SU-DHL-6 (cell line): Measurements from ENCODE around the gene SHROOM2.

Source experiments
- CTCF ChIP-seq: fragments of 200-600 bp; sonication (generic); IDR thresholded peaks from one replicate; pipeline ENCODE4 v1.5.1; 2017; ENCODE audit warnings: antibody characterized with exemption, mild to moderate bottlenecking, low read length, moderate library complexity; ENCODE audit not compliant: insufficient read depth, poor library complexity, severe bottlenecking
- EZH2phosphoT487 ChIP-seq: fragments of 200-600 bp; sonication (generic), shearing (Covaris generic); conservative IDR thresholded peaks from 2 replicates; pipeline ENCODE4 v1.6.1; 2018; ENCODE audit warnings: mild to moderate bottlenecking, antibody characterized with exemption, low read length, moderate library complexity, mixed read lengths

- no peak for TF ChIP-seq CTCF
- TF ChIP-seq EZH2phosphoT487: no peak
Measured at GRCh38 chrX:9937761-9938160, 151.5 kb downstream of the SHROOM2 start.
